ENCODE results near the gene MAOA. TPM values are rescaled to one million over a fixed set of nuclear protein-coding genes. Genes with fewer than 3 reads are reported as not detected.
"Not testable (repeated sequence)": the region's sequence is repeated elsewhere in the genome, so short reads cannot be mapped to it uniquely, and the experiment has no call there.

The MAOA gene
- 10 to 100 TPM; 29.6 to 68.2 TPM for total RNA-seq
- 100 to 1,000 TPM in 1 of 2 donors, 10 to 100 TPM in 1; 96.8 to 108 TPM for polyA plus RNA-seq
- long read RNA-seq, donor 1, full-length matches to known transcripts, result 210 of 240 reads
- long read RNA-seq, donor 1, partial matches to known transcripts, result 13 of 240 reads
- long read RNA-seq, donor 1, other reads (novel, unspliced or antisense), result 17 of 240 reads
- long read RNA-seq, donor 2, full-length matches to known transcripts, result 8 of 16 reads
- long read RNA-seq, donor 2, partial matches to known transcripts, result 2 of 16 reads
- long read RNA-seq, donor 2, other reads (novel, unspliced or antisense), result 6 of 16 reads

DNA sequence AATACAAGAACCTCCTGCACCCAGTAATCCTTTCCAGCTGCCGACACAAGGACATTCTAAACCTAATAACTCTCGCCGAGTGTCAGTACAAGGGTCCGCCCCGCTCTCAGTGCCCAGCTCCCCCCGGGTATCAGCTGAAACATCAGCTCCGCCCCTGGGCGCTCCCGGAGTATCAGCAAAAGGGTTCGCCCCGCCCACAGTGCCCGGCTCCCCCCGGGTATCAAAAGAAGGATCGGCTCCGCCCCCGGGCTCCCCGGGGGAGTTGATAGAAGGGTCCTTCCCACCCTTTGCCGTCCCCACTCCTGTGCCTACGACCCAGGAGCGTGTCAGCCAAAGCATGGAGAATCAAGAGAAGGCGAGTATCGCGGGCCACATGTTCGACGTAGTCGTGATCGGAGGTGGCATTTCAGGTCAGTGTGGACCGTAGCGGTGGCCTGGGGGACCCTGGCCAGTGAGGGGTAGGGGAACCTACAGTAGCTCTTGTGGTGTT lies at the start of gene MAOA:
Gene MAOA, plus strand, starts transcription at position 295 of the 490 bp plus-strand sequence. Its CDS starts 43 bp downstream, at position 338.
- Histone ChIP-seq H3K4me3 (ENCODE audit: low read length in 2 of 2) (peak within 1 kb of the TSS; percentile 73 to 86), H3K27ac (ENCODE audit: low read depth in 1 of 2, low read length in 2 of 2) (peak within 1 kb of the TSS in 1 of 2 donors; percentile 62), H3K36me3 (ENCODE audit: control insufficient read depth in 1 of 2, insufficient read depth in 2 of 2, low read length in 1 of 2) (no peaks in the 10 kb centered on the region), H3K27me3 (ENCODE audit: control insufficient read depth in 1 of 2, insufficient read depth in 2 of 2, low read length in 1 of 2) (no peaks in the 10 kb centered on the region), H3K4me1 (ENCODE audit: control insufficient read depth in 1 of 2, insufficient read depth in 2 of 2, low read length in 2 of 2) (no peaks in the 10 kb centered on the region), H3K9me3 (ENCODE audit: control insufficient read depth, low read length) (no peaks in the 10 kb centered on the region)
- intact Hi-C loops (cut with DNase I), result loop anchor here (5.0 kb wide), 3 partner anchors 46 to 94 kb away; no protein-coding TSS in a partner anchor
- 1 to 41% methylated on average over 29 of the region's 29 CpGs for WGBS, 2 donors
- ATAC-seq (ENCODE audit: low FRiP score) (peak; percentile 78), DNase-seq (peak; percentile 84 to 92)

GRCh38 chrX:43612400-43612799 lies 43.7 kb upstream of the MAOA start:
- ATAC-seq (ENCODE audit: low FRiP score), result no peak
- Histone ChIP-seq H3K36me3 (ENCODE audit: control insufficient read depth in 1 of 2, insufficient read depth in 2 of 2, low read length in 1 of 2) (no peaks in the 10 kb centered on the region), H3K27me3 (ENCODE audit: control insufficient read depth in 1 of 2, insufficient read depth in 2 of 2, low read length in 1 of 2) (no peaks in the 10 kb centered on the region), H3K4me1 (ENCODE audit: control insufficient read depth in 1 of 2, insufficient read depth in 2 of 2, low read length in 2 of 2) (no peaks in the 10 kb centered on the region), H3K4me3 (ENCODE audit: low read length in 2 of 2) (no peak overlapping the region), H3K9me3 (ENCODE audit: control insufficient read depth, low read length) (no peaks in the 10 kb centered on the region), H3K27ac (ENCODE audit: low read depth in 1 of 2, low read length in 2 of 2) (no peak overlapping the region)
- intact Hi-C loops (cut with DNase I), result no loop called here
- no peak for DNase-seq

- DNase-seq, result no peak
- Histone ChIP-seq H3K27me3 (ENCODE audit: control insufficient read depth in 1 of 2, insufficient read depth in 2 of 2, low read length in 1 of 2) (no peaks in the 10 kb centered on the region), H3K4me3 (ENCODE audit: low read length in 2 of 2) (no peak overlapping the region), H3K9me3 (ENCODE audit: control insufficient read depth, low read length) (no peaks in the 10 kb centered on the region), H3K4me1 (ENCODE audit: control insufficient read depth in 1 of 2, insufficient read depth in 2 of 2, low read length in 2 of 2) (no peaks in the 10 kb centered on the region), H3K27ac (ENCODE audit: low read depth in 1 of 2, low read length in 2 of 2) (no peak overlapping the region), H3K36me3 (ENCODE audit: control insufficient read depth in 1 of 2, insufficient read depth in 2 of 2, low read length in 1 of 2) (no peaks in the 10 kb centered on the region)
- intact Hi-C loops (cut with DNase I), result no loop called here
- ATAC-seq (ENCODE audit: low FRiP score), result no peak
- 58 to 61% methylated on average over 5 of the region's 5 CpGs for whole genome bisulfite sequencing, 2 donors
Measured at GRCh38 chrX:43615660-43616059, 40.4 kb upstream of the MAOA start.

DNA sequence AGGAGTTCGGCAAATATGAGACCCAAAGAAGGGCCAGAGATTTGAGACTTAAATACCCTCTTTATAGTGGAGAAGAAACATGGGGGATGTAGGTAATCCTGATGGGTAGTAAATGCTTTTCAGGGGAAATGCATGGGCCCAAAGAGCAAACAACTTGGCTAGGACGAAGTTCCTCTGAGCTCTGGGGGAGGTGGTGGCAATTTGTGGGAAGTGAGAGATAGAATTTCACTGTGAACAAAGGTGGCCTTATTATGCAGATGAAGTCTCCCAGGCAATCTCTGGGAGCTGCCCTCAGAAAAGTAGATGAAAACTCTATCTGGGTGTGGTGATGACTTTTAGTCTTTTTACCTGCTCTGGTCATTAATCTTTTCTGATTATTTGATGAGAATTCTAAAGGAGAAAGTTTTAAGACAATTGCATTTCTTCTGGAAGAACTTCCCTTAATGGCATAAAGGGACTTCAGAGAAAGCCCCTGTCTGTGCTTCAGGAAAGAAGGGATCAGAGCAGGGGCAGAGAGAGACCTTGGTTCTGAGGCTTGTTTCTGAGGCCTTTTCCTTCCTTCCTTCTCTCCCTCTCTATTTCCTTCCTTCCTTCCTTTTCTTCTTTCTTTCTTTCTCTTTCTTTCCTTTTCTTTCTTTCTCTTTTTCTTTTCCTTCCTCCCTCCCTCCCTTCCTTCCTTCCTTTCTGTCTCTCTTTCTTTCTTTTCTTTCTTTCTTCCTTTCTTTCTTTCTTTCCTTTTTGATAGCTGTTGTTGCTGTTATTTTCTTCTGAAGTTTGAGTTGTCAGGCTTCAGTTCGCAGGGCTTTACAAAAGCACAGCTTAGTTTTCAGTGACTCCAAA lies 37.5 kb upstream of the MAOA start:
- Histone ChIP-seq H3K27ac (ENCODE audit: low read depth in 1 of 2, low read length in 2 of 2) (no peak overlapping the region), H3K36me3 (ENCODE audit: control insufficient read depth in 1 of 2, insufficient read depth in 2 of 2, low read length in 1 of 2) (no peaks in the 10 kb centered on the region), H3K27me3 (ENCODE audit: control insufficient read depth in 1 of 2, insufficient read depth in 2 of 2, low read length in 1 of 2) (no peaks in the 10 kb centered on the region), H3K4me3 (ENCODE audit: low read length in 2 of 2) (no peak overlapping the region), H3K4me1 (ENCODE audit: control insufficient read depth in 1 of 2, insufficient read depth in 2 of 2, low read length in 2 of 2) (no peaks in the 10 kb centered on the region), H3K9me3 (ENCODE audit: control insufficient read depth, low read length) (no peaks in the 10 kb centered on the region)
- 54 to 78% methylated on average over 3 of the region's 3 CpGs for WGBS, 2 donors
- no peak for ATAC-seq (ENCODE audit: low FRiP score)
- no peak for DNase-seq
- intact Hi-C loops (cut with DNase I), result no loop called here

DNA sequence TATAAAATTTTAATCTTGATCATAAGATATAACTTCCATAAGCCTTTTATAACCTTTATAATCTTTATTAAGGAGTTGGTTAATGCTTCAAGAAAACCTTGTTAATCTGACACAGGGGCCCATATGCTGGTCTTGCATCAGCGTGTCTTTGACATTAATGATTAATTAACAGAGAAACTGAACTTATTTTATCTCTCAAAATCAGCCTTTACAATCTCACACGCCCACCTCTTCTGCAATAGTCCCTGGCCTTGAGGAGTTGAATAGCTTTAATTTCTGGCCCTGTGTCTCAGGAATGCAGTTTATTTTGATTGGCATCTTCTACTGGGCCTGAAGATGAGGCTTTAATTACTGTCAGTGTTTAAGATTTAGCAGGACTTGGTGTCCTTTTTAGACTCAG lies 36.2 kb upstream of the MAOA start:
- DNase-seq; H3K9me3 ChIP-seq (ENCODE audit: control insufficient read depth, low read length); H3K4me3 ChIP-seq (ENCODE audit: low read length in 2 of 2); H3K27me3 ChIP-seq (ENCODE audit: control insufficient read depth in 1 of 2, insufficient read depth in 2 of 2, low read length in 1 of 2); H3K27ac ChIP-seq (ENCODE audit: low read depth in 1 of 2, low read length in 2 of 2); intact Hi-C loops (cut with DNase I); H3K4me1 ChIP-seq (ENCODE audit: control insufficient read depth in 1 of 2, insufficient read depth in 2 of 2, low read length in 2 of 2); ATAC-seq (ENCODE audit: low FRiP score); H3K36me3 ChIP-seq (ENCODE audit: control insufficient read depth in 1 of 2, insufficient read depth in 2 of 2, low read length in 1 of 2): not testable (repeated sequence)
- 56 to 58% methylated on average over 2 of the region's 2 CpGs for WGBS, 2 donors

DNA sequence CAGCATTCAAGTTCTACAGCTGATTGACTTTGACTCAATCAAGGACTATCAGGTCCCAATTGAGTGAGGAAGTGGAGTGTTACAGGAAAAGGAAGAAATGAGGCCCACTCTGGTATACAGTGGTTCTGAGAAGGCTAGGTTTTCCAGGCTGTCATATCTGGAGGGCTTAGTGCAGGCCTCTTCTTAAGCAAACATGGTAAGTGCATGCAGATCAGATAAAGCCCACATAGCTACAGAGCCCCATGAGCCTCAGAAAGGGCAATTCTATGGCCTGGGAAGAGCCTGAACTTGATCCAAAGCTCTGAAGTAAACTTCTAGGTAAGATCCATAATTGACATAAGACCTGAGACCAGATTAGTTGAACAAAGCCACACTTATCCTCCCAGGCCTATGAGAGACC lies 29.0 kb upstream of the MAOA start:
- Histone ChIP-seq H3K4me1 (ENCODE audit: control insufficient read depth in 1 of 2, insufficient read depth in 2 of 2, low read length in 2 of 2) (no peaks in the 10 kb centered on the region), H3K27me3 (ENCODE audit: control insufficient read depth in 1 of 2, insufficient read depth in 2 of 2, low read length in 1 of 2) (no peaks in the 10 kb centered on the region), H3K27ac (ENCODE audit: low read depth in 1 of 2, low read length in 2 of 2) (no peak overlapping the region), H3K4me3 (ENCODE audit: low read length in 2 of 2) (no peak overlapping the region), H3K9me3 (ENCODE audit: control insufficient read depth, low read length) (no peaks in the 10 kb centered on the region), H3K36me3 (ENCODE audit: control insufficient read depth in 1 of 2, insufficient read depth in 2 of 2, low read length in 1 of 2) (no peaks in the 10 kb centered on the region)
- DNase-seq, result no peak
- intact Hi-C loops (cut with DNase I), result no loop called here
- no peak for ATAC-seq (ENCODE audit: low FRiP score)

- intact Hi-C loops (cut with DNase I), result no loop called here
- Histone ChIP-seq H3K36me3 (ENCODE audit: control insufficient read depth in 1 of 2, insufficient read depth in 2 of 2, low read length in 1 of 2) (no peaks in the 10 kb centered on the region), H3K27me3 (ENCODE audit: control insufficient read depth in 1 of 2, insufficient read depth in 2 of 2, low read length in 1 of 2) (no peaks in the 10 kb centered on the region), H3K9me3 (ENCODE audit: control insufficient read depth, low read length) (no peaks in the 10 kb centered on the region), H3K27ac (ENCODE audit: low read depth in 1 of 2, low read length in 2 of 2) (no peak overlapping the region), H3K4me3 (ENCODE audit: low read length in 2 of 2) (no peak overlapping the region), H3K4me1 (ENCODE audit: control insufficient read depth in 1 of 2, insufficient read depth in 2 of 2, low read length in 2 of 2) (no peaks in the 10 kb centered on the region)
- ATAC-seq (ENCODE audit: low FRiP score), result no peak
- WGBS, 2 donors, result 81 to 97% methylated on average over 1 of the region's 1 CpG
- DNase-seq, result no peak
Measured at GRCh38 chrX:43627669-43628068, 28.4 kb upstream of the MAOA start.

DNA sequence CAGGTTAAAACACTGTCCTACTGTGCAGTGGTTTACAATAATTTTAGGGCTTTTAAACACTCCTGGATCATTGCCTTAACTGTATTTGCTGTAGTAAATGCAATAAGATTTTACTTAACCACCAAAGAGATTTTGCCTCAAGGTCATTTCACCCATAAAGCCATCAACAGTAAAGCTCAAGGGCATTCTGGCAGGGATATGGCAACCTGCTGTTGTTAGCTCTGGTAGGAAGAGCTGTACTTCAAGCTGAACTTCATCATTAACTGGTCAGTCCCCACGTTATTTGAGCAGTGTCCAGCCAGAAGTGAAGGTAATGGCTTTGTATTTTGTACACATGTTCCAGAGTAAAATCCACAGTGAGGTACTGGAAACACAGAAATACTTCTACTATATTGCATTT lies 26.9 kb upstream of the MAOA start:
- no peaks in the 10 kb centered on the region for H3K4me1 ChIP-seq (ENCODE audit: control insufficient read depth in 1 of 2, insufficient read depth in 2 of 2, low read length in 2 of 2)
- no peak overlapping the region for H3K4me3 ChIP-seq (ENCODE audit: low read length in 2 of 2)
- no peaks in the 10 kb centered on the region for H3K9me3 ChIP-seq (ENCODE audit: control insufficient read depth, low read length)
- H3K27me3 ChIP-seq (ENCODE audit: control insufficient read depth in 1 of 2, insufficient read depth in 2 of 2, low read length in 1 of 2), result no peaks in the 10 kb centered on the region
- H3K27ac ChIP-seq (ENCODE audit: low read depth in 1 of 2, low read length in 2 of 2), result no peak overlapping the region
- no peaks in the 10 kb centered on the region for H3K36me3 ChIP-seq (ENCODE audit: control insufficient read depth in 1 of 2, insufficient read depth in 2 of 2, low read length in 1 of 2)
- no peak for ATAC-seq (ENCODE audit: low FRiP score)
- intact Hi-C loops (cut with DNase I), result no loop called here
- 37 to 64% methylated on average over 1 of the region's 1 CpG for WGBS, 2 donors
- DNase-seq, result no peak

DNA sequence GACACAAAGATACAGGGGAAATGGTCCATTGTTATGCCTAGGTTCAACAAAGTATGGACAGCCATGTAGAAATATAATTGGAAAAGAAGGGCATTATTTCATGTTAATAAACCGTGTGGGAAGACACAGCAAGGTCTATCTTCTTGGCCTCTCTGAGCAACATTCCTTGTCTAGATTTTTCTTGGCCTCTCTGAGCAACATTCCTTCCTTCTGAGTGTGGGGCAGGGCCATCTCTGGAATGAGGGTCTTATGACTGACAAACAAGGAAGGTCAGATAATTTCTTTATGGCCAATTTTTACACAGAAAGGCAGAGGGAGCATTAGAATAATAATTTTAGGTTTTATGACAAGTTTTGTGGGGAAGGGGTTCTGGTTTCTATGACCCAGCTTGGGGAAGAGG lies 24.3 kb upstream of the MAOA start:
- DNase-seq (no peak), ATAC-seq (ENCODE audit: low FRiP score) (no peak)
- Histone ChIP-seq H3K4me1 (ENCODE audit: control insufficient read depth in 1 of 2, insufficient read depth in 2 of 2, low read length in 2 of 2) (no peaks in the 10 kb centered on the region), H3K27me3 (ENCODE audit: control insufficient read depth in 1 of 2, insufficient read depth in 2 of 2, low read length in 1 of 2) (no peaks in the 10 kb centered on the region), H3K4me3 (ENCODE audit: low read length in 2 of 2) (no peak overlapping the region), H3K36me3 (ENCODE audit: control insufficient read depth in 1 of 2, insufficient read depth in 2 of 2, low read length in 1 of 2) (no peaks in the 10 kb centered on the region), H3K9me3 (ENCODE audit: control insufficient read depth, low read length) (no peaks in the 10 kb centered on the region), H3K27ac (ENCODE audit: low read depth in 1 of 2, low read length in 2 of 2) (no peak overlapping the region)
- WGBS, 2 donors, result 13 to 14% methylated on average over 1 of the region's 1 CpG
- intact Hi-C loops (cut with DNase I), result no loop called here

All from aorta (tissue), 5 donors.